GM18498 (cell line): Measurements from ENCODE around the gene ABCB11.
"Not testable (repeated sequence)": the region's sequence is repeated elsewhere in the genome, so short reads cannot be mapped to it uniquely, and the experiment has no call there.

Experiments used
- ATAC-seq: cut with Tn5 transposase; IDR thresholded peaks from one replicate; pipeline ENCODE4 v1.9.1; 2021; ENCODE audit warnings: mild to moderate bottlenecking, moderate library complexity; ENCODE audit not compliant: unreplicated experiment

The ABCB11 gene

DNA sequence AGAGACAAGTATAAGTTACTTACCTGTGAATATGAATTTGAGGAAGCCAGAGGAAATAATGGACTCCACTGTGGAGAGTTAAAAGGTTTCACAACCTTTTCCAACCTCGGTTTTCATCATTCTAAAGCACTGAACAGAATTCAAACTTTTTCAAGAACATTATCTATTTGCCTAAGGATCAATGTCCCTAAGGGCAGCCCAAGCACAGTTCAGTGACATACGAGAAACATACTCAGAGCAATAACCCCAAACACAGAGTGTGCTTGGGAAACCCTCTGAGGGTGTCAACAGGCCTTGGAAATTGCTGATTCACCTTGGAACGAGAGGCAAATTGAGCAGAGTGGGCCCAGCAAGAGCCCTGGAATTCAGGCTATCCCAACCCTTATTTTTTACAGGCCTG lies at the start of gene ABCB11:
Gene ABCB11, minus strand, starts transcription at position 123 of the 400 bp plus-strand sequence. CDS start 13,199 bp downstream, outside the sequence.
- ATAC-seq = no peak

DNA sequence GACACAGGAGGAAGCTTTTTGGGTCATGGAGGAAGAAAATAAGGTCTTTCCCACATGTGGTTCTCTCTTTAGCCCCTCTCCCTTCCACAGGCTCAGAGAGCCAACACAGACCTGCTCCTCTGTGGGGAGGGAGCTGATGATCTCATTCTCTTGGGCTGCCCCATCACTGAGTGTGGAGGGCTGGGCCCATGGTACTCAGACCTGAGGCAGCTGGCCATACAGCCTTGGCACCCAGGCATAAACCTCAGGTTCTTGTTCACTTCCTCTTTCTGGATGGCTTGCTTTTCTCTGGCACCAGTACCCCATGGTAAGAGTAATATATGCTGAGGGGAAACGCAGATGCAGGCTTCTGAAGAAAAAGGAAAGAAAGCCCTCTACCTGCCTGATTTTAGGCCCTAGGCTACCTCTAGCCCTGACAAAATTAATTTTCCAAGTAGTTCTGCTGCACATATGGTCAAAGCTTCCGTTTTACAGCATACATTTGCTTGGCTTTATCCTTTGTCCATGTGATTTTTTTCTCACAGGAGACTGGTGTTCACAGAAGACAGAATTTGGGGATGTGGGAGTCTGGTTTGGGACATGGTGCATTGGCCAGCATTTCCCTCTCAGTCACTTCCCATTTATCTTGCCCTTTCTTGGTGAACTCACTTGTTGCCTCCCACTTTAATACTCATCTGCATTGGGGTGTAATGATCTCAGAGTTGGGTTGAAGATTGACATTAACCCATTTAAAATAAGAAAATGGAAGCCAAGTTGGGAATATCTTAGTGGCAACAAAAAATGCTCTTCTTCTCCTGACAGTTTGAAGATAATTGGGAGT lies 49.3 kb upstream of the ABCB11 start:
- ATAC-seq = peak; percentile 90

DNA sequence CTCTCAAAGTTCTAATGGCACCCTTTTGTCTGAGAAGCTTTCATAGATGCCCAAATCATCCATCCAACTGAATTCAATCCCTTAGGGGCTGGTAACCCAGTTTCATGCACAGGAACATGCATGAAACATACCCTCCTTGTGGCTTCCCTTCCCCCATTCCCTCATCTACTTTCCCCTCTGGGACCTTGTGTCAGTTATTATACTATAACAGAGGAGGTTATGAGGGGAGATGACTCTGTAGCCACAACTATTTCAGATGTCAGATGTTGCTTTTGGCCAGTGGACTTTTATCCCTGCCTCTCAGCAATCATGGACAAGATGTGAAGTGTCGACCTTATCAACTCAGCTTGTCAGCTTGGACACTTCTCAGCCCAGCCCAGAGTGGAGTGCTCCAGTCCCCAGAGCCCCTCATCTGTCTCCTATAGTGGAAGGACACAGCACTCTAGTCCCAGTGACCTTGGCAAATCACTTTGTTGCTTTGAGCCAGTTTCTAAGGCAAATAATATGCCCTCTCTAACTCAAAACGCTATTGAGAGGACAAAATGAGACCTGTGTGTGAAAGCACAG lies 46.6 kb upstream of the ABCB11 start:
- no peak for ATAC-seq

DNA sequence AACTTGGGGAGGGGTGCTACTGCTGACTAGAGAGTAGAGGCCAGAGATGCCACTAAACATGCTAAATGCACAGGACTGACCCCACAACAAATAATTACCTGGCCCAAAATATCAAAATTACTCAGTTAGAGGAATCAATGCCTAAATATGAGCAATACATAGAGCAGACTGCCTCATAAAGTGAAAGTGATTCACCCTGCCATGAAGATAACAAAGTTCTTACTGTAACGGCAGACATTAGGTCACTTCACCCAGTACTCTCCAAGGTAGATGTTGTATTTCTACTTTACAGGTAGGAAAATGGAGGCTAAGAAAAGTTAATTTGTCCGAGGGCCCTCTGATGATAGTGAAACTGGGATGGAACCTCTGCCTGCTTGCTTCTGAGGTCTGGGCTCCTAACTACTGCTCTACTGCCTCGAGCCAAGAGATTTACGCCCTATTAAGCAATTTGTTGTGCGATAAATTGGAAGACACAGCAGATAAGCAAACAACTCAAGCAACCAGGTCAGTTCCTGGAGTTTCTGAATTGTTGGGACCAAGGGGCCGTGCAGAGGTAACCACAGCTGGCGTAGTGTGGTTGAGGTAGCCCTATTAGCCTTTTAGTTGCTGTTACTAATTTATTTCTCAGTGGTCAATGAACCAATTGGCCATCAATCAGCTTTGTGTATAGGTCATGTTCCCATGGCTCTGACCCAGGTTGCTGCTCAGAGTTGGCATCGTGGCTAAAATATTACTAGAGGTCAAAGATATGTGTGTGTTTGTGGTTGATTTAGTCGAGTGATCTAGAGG lies 43.0 kb upstream of the ABCB11 start:
- ATAC-seq = peak; percentile 60

DNA sequence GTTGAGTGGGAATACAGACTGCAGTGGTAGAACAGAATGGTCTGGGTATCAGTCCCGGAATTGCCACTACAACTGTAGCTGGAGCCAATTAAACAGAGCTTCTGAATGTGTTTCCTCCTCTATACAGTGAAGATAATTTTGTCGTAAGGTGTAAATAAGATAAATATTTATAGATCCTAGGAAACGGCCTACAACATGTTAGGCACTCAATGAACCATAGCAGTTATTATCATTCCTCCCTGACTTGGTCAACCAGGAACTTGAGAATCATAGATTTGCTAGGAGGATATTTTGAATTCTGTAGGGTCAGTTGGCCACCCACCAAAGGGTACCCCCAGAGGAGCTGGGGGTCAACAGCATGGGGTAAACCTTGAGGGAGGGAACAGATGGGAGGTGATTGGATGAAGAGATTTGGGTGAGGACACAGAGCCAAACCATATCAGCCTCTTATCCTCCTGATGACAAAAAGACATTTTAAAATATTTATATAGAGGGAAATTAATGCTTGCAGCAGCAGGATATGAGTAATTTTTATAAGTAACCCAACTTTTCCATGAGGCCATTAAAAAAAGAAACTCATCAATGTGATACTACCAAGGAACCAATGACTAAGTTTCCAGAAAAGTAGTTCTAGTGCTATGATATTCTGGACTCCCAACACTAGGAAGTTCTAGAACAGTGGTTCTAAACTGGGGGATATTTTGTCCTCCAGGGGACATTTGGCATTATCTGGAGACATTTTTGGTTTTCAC lies 42.3 kb upstream of the ABCB11 start:
- no peak for ATAC-seq

DNA sequence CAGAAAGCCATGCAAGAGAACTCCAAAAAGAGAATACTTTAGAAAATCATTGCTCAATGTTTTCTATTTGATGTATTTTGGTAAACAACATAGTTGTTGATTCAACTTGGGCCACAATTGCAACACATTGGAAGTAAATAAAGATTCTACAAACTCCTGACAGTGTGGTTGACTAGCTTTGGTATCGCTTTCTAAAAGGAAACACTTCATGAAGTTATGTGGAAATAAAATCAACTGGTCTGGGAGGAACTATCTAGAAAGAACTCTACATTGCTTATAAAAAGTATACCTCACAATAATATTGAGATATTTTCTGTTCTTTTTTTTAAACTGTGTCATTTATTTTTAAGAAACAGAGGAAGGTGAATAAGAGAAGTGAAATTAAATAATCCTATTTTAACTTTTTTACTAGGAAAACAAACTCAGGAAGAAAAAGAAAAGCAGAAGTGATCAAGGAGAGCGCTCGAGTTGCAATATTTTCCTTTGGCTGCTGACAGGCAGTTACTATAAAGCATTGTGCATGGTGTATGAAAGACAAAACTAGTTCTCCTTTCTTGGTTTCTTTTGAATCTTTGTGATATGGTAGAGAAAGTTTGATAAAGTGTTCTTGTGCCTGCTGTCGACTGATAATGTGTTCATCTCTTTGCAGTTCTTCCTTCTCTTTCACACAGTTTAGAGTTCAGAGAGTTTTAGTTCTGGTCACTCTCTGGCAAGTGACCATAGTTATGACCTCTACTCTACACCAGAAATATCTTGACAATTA lies 41.2 kb upstream of the ABCB11 start:
- no peak for ATAC-seq

DNA sequence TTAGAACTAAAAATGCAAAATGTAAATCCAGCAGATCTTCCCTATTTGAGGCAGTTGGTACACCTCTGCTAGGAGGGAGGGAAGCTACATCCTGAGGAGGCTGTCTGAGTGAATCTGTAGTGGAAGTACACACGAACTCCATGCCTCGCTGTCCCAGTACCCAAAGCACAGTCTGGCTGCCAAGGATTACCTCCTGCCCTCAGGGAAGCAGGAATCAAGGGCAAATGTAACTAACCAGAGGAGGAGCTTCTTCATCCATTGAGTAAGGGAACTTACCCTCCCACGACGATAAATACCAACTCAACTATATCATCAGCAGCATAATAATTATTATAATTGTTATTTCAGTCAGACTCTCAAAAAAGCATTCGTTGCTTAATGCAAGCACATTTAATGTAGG lies 40.3 kb upstream of the ABCB11 start:
- no peak for ATAC-seq

DNA sequence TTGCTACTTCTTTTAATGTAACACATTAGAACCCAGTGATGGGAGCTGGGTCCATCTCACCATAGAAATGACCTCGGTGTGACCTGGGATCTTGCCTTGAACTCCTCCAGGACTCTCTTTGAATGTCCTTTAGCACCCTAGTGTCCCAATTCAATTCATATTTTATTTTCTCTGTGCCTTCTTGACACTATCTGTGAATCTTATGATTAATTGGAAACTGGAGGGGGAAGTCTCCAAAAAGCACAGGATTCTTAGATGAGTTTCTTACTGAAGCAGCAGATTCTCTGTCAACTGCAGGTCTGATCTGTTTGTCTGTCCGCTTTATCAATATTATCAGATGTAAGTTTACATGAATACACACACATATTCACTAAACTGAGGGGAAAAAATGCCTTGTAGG lies 38.7 kb upstream of the ABCB11 start:
- ATAC-seq = no peak

DNA sequence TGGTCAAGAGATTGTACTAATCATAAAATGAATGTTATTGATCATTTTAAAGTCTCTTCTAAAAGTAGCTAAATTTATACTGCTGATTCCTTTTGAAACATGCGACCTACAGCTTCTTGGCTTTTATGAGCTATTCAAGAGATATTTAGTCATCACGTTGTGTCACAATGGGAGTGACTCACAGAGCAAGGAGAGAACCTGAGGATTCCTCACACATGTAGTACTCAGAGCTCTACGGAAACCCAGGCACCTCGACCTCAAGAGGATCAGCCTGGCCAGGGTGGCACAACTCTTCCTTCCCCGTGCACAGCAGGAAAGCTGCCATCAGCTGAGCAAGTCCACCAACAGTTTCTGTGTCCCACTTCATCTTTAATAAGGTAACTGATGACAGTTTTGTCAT lies 38.2 kb upstream of the ABCB11 start, which contains the start of gene DHRS9:
Gene DHRS9, plus strand, starts transcription at position 223 of the 400 bp plus-strand sequence. CDS start 12,019 bp downstream, outside the sequence.
- no peak for ATAC-seq

DNA sequence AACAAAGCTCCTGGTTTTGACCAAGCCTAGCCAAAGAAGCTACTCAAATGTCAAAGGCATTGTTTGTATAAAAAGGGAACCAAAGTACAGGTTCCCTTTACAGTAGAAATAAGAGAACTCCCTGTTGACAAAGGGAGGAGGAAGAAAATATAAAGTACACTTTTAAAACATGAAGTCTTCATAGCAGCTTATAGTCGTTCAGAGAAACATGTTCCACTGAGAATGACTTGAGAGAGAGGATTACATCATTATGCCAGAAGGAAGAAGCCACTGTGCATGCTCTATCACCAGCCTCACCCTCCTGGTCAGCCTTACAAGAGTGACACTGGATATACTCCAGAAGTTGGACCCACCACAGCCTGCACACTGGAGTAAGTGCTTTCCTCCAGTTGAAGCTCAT lies 35.8 kb upstream of the ABCB11 start:
- no peak for ATAC-seq

DNA sequence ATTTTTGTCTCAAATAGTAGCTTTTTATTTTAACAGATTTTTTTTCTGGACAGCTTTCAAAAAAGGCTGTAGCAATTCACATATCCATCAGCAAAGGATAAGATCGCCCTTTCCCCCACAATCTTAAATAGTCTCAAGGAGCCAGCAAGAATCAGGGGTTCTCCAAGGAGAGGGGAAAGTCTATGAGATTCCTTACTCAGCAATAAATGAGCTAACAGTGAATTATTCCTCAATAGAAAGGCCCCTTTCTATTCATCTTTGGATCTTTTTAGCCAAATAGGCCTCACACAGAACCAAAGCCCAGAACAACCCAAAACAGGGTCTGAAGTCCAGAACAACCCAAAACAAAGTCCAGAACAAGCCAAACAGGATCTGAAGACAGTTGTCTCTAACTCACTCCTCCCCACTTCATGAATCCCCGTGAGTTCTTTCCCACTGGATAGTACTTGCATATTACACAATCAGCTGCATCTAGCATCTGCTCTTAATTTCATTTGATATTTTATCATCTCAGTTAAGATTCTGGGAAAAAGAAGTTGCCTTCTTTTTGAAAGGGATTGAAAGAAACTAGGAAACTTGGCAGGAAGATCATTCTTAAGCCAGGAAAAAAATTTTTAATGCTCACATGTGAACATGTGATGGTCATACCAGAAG lies 34.9 kb upstream of the ABCB11 start:
- no peak for ATAC-seq

DNA sequence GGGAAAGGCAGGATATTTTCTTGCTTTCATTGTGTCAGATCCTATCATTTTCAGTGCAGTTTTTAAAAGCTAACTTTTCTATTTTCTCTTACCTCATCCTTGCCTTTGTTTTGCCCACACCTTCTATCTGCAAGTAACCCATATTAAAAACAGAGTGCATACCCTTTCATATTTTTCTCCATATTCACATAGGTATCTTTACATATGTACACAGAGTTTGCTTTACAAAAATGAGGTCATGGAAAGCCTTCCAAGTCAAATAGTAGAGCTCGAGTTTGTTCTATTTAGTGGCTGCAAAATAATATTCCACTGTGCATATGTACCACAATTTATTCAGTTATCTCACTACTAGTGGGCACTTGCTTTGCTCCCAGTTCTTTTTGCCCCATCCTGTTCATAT lies 34.3 kb upstream of the ABCB11 start:
- no peak for ATAC-seq

DNA sequence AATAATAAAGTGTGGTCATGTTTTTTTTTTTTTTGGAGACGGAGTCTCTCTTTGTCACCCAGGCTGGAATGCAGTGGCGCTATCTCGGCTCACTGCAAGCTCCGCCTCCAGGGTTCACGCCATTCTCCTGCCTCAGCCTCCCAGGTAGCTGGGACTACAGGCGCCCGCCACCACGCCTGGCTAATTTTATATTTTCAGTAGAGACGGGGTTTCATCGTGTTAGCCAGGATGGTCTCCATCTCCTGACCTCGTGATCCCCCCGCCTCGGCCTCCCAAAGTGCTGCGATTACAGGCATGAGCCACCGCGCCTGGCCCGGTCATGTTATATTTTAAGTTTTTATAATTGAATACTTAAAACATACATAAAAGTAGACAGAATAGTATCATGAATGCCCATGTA lies 33.1 kb upstream of the ABCB11 start:
- ATAC-seq = not testable (repeated sequence)

DNA sequence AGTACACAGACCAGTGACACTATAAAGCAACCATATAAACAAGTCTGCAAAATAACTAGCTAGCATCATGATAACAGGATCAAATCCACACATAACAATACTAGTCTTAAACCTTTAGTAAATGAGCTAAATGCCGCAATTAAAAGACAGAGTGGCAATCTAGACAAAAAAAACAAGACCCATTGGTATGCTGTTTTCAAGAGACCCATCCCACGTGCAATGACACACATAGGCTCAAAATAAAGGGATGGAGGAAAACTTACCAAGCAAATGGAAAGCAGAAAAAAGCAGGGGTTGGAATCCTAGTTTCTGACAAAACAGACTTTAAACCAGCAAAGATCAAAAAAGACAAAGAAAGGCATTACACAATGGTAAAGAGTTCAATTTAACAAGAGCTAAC lies 23.5 kb upstream of the ABCB11 start:
- not testable (repeated sequence) for ATAC-seq

DNA sequence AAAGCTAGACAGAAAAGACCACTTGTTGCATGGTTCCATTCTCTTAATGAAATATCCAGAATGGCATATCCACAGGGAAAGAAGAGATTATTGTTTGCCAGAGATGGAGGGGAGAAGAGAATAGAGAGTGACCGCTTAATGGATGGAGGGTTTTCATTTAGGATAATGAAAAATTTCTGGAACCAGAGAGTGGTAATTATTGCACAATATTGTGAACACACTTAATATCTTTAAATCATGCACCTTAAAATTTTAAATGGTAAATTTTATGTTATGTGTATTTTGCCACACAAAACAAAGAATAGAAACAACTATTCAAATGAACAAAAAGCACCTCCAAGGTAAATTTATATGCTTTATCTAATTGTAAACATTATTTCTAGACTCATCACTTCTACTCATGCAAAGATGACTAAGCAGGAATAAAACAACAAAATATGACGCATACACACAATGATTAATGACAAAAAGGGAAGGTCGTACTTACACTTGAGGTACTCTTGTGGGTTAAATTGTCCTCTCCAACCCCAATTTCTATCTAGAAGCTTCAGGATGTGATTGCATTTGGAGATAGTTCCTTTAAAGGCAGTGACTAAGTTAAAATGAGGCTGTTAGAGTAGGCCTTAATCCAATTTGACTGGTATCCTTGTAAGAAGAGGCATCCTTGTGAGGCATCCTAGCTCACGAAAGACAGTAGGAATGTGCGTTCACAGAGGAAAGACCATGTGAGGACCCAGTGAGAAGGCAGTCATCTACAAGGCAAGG lies 19.5 kb upstream of the ABCB11 start:
- no peak for ATAC-seq

DNA sequence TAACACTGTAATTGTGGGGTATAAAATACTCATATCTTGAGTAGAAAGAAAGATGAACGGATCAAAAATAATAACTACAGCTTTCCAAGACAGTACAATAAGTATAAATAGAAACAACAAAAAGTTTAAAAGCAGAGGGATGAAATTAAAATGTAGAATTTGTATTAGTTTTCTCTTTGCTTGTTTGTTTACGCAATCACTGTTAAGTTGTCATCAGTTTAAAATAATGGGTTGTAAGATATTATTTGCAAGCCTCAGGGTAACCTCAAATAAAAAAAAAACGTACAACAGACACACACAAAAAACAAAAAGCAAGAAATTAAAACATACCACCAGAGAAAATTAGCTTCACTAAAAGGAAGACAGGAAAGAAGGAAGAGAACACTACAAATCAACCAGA lies 18.0 kb upstream of the ABCB11 start:
- no peak for ATAC-seq

DNA sequence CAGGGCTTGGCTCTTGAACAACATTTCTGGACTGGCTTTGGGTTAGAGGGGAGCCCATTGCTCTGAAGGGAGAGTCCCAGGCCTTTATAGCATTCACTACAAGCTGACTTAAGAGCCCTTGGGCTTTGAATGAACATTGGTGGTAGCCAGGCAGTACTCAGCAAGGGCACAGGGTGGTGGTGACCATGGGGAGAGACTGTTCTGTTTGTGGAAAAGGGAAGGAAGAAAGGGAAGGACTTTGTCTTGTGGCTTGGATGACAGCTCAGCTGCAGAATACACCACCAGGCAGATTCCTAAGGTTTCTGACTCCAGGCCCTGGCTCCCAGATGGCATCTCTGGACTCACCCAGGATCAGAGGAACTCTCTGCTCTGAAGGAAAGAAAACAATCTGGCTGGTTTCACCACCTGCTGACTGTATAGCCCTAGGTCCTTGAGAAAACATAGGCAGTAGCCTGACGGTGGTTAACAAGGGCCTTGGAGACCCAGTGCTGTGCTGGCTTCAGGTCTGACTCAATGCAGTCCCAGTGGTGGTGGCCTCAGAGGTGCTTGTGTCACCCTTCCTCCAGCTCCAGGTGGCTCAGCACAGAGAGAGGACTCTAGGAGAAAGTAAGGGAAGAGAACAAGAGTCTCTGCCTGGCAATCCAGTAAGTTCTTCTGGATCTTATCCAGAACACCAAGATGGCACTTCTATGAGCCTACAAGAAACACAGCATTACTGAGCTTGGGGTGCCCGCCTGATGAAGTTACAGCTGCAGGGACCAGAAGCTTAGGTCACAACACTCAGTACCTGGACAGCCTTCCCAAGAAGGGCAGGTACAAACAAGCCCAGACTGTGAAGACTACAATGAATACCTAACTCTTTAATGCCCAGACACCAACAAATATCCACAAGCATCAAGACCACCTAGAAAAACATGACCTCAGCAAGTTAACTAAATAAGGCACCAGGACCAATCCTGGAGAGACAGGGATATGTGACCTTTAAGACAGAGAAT lies 16.4 kb upstream of the ABCB11 start:
- ATAC-seq = no peak
